Astrocyte of the spinal cord (primary cell): Measurements from ENCODE around the gene MARCHF3.
A peak's percentile ranks its signal among the peaks of the same experiment; 100 is the strongest.

Experiments
- DNase-seq: peaks from one replicate; pipeline ENCODE4 v3.0.0; 2011; ENCODE audit warnings: low read depth, low spot score
- H3K4me3 ChIP-seq: 2 replicates; pipeline ENCODE4 v1.5.1; 2011; ENCODE audit warnings: low read depth, mild to moderate bottlenecking, low read length, moderate library complexity
- in situ Hi-C: cut with HindIII; loops from 2 replicates; pipeline ENCODE4 v1.10.0; 2017; ENCODE audit warnings: low sequenced_read_pairs
- TF ChIP-seq, protein P1 (sequence below): IDR thresholded peaks from 2 replicates; pipeline ENCODE4 v1.5.1; 2012; ENCODE audit warnings: low read depth, mild to moderate bottlenecking, low read length, inconsistent platforms

Gene MARCHF3

DNA sequence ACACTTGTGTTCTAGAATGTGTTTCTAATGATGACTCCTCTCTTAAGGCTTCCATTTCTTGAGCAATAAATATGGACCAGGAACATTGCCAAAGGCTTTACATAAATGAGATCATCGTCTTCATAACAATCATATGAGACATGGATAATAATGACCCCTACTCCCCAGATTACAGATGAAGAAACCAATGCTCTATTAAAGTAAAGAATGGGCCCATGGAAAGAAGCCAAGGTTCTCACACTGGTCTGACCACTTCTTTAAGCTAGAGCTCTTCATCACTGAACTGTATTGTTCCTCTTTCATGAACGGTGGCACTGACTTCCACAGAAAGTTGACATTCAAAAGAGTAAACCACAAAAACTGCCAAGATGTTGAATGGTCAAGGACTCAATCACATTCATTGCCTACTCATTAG, 65.3 kb downstream of the MARCHF3 start:
- peak; percentile 79 for DNase-seq
- TF ChIP-seq, protein P1, sequence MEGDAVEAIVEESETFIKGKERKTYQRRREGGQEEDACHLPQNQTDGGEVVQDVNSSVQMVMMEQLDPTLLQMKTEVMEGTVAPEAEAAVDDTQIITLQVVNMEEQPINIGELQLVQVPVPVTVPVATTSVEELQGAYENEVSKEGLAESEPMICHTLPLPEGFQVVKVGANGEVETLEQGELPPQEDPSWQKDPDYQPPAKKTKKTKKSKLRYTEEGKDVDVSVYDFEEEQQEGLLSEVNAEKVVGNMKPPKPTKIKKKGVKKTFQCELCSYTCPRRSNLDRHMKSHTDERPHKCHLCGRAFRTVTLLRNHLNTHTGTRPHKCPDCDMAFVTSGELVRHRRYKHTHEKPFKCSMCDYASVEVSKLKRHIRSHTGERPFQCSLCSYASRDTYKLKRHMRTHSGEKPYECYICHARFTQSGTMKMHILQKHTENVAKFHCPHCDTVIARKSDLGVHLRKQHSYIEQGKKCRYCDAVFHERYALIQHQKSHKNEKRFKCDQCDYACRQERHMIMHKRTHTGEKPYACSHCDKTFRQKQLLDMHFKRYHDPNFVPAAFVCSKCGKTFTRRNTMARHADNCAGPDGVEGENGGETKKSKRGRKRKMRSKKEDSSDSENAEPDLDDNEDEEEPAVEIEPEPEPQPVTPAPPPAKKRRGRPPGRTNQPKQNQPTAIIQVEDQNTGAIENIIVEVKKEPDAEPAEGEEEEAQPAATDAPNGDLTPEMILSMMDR = no peak
- in situ Hi-C loops = no loop called here
- H3K4me3 ChIP-seq = no peak overlapping the region

DNA sequence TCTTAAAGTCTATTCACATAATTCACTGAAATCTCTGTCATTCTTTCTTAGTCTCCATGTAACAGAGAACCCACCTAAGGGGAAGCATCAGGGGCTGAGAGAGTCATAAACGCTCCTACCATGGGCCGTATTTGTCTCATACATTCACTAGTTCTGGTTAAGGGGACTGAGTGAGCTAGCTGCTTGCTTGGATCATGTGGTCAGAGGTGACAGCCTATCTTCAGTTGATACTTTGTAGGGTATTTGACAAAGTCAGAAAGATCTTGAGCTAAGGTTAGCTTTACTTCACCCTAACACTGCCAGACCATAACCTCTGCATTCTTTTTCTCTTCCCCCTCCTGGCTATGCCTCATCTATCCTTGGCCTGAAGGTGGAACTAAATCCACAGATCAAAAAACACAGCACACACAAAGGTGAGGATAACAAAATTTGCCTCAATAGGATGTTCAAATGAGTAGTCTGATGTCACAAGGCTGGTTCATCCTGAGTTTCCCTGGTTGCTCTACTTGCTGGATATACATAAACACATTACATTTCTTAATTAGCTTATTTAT, 66.5 kb downstream of the MARCHF3 start:
- TF ChIP-seq, protein P1 = no peak
- no peak overlapping the region for H3K4me3 ChIP-seq
- in situ Hi-C loops = no loop called here
- DNase-seq = no peak

DNA sequence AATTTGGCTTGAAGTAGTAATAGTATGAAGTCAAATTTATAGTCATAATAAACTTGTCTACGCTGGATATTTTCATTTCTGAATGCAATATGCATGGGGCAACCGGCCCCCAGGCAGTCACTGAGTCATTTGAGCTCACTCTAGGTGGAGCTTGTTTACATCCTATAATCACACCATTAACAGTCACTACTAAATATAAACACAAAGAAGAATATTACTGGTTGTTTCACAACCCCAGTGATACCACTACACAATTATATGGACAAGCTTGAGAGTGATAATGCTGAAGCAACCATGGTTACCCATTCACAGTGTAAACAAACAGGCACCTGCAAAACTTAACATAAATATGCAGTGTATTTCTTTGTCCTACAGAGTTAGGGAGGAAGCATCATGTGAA, 68.7 kb downstream of the MARCHF3 start:
- DNase-seq = no peak
- in situ Hi-C loops = no loop called here
- no peak overlapping the region for H3K4me3 ChIP-seq
- TF ChIP-seq, protein P1 = no peak

DNA sequence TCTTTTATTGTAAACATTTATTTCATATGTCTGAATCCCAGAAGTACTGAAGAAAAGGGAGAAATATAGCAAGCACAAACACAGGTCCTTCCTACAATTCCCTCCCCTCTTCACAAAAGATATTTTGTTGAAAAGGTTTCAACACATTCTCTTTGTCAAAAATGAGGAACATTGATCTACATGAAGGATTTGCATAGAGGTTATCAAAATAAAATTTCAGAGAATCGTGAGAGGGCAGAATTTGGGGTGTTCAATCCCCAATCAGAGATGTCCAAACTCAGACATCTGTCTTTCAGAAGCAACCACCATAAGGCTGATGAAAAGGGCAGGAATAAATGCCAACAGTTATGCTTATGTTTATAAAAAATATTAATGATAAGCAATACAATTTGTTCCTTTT, 69.2 kb downstream of the MARCHF3 start:
- in situ Hi-C loops = no loop called here
- H3K4me3 ChIP-seq = no peak overlapping the region
- DNase-seq = no peak
- TF ChIP-seq, protein P1 = no peak

DNA sequence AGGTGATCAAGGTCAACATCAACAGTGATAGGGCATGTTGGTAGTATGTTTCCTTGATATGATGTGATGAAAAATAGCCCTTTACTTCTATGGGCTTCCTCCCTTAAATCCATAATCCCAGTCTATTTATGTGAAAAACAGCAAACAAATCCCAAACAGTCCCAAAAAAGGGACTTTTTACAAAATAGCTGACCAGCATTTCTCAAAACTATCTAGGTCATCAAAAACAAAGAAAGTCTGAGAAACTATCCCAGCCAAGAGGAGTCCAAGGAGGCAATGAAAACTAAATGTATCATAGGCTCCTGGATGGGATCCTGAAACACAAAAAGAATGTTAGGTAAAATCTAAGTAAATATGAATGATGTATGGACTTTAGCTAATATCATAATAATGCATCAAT, 71.2 kb downstream of the MARCHF3 start:
- TF ChIP-seq, protein P1 = no peak
- in situ Hi-C loops = no loop called here
- no peak overlapping the region for H3K4me3 ChIP-seq
- no peak for DNase-seq

DNA sequence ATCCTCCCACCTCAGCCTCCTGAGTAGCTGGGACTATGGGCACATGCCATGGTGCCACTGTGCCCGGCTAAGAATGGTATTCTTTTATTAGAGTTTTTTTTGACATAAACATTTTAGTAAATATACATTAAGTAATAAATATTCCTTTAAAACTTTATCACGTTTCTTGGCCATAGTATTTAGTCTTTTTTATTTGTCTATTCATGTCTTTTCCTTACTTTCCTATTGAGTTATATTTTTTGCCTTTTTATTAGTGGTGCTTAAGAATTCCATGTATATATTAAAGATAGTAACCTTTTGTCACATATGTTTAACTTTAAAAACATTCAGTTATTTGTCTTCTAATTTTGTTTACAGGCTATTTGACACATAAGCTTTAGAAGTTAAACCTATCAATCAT, 73.4 kb downstream of the MARCHF3 start:
- TF ChIP-seq, protein P1 = no peak
- in situ Hi-C loops = no loop called here
- no peak for DNase-seq
- H3K4me3 ChIP-seq = no peak overlapping the region

DNA sequence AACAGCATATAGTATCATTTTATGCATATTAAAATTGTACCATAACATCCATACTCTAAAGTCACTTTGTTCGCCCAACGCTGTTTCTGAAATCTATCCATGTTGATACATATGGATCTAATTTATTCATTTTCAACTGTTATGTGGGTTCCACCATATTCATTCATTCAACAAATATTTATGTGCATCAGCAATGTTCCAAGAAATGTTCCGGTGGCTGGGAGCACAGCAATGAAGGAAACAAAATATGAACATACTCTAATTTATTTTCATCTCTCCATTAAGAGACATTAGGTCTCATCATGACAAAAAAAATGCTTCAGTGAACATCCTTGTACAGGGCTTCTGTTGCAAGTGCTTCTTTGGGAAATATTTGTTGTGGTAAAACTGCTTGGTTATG, 75.4 kb downstream of the MARCHF3 start:
- TF ChIP-seq, protein P1 = no peak
- no peak for DNase-seq
- in situ Hi-C loops = no loop called here
- H3K4me3 ChIP-seq = no peak overlapping the region
